ENCODE data around the gene BMERB1. TPM values are rescaled to one million over a fixed set of nuclear protein-coding genes. Genes with fewer than 3 reads are reported as not detected.
"Not testable (repeated sequence)": the region's sequence is repeated elsewhere in the genome, so short reads cannot be mapped to it uniquely, and the experiment has no call there.

The BMERB1 gene
- total and polyA plus RNA-seq, 10 donors = 5.6 to 36.5 (median 19.0) TPM

DNA sequence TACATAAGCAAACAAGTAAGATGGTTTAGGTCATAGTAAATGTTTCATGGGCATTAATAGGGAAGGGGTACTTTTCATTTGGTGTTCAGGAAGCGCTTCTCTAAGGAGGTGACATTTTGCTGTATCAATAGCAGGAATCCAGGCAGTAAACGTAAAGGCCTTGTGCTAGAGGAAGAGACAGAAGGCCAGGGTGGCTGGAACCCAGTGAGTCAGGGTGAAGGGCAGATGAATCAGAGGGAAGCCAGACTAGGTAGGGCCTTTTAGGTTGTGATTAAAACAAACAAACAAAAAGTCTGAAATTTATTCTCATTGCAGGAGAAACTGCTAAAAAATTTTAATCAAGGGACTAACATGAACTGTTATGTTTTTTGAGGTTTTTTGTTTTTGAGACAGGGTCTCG is 6.5 kb downstream of the BMERB1 start:
- Histone ChIP-seq H3K27me3 (replicated peaks in 1 of 7) (peaks cover 0 to 5% (median 0%) of the 10 kb centered on the region in 7 donors), H3K4me3 (no peak overlapping the region), H3K9me3 (peaks cover 0 to 9% (median 7%) of the 10 kb centered on the region in 8 donors), H3K27ac (peak overlapping the region in 2 of 8 donors; percentile 22 to 40), H3K4me1 (peaks cover 0 to 6% (median under 1%) of the 10 kb centered on the region in 6 donors), H3K36me3 (no peaks in the 10 kb centered on the region)
- intact Hi-C loops (cut with DNase I; ENCODE audit: low total_unique reads) = no loop called here
- DNase-seq = no peak
- WGBS, 5 donors = 79 to 84% (median 82%) methylated on average over 3 of the region's 3 CpGs
- TF ChIP-seq POLR2A (IDR thresholded peaks at IDR 0.05) = no peak
- peak in 1 of 3 donors; percentile 21 for TF ChIP-seq POLR2AphosphoS5 (IDR thresholded peaks at IDR 0.05)
- TF ChIP-seq, protein P1, sequence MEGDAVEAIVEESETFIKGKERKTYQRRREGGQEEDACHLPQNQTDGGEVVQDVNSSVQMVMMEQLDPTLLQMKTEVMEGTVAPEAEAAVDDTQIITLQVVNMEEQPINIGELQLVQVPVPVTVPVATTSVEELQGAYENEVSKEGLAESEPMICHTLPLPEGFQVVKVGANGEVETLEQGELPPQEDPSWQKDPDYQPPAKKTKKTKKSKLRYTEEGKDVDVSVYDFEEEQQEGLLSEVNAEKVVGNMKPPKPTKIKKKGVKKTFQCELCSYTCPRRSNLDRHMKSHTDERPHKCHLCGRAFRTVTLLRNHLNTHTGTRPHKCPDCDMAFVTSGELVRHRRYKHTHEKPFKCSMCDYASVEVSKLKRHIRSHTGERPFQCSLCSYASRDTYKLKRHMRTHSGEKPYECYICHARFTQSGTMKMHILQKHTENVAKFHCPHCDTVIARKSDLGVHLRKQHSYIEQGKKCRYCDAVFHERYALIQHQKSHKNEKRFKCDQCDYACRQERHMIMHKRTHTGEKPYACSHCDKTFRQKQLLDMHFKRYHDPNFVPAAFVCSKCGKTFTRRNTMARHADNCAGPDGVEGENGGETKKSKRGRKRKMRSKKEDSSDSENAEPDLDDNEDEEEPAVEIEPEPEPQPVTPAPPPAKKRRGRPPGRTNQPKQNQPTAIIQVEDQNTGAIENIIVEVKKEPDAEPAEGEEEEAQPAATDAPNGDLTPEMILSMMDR (IDR thresholded peaks at IDR 0.05 in 8 of 11, conservative IDR thresholded peaks at IDR 0.05 in 3 of 11) = no peak

DNA sequence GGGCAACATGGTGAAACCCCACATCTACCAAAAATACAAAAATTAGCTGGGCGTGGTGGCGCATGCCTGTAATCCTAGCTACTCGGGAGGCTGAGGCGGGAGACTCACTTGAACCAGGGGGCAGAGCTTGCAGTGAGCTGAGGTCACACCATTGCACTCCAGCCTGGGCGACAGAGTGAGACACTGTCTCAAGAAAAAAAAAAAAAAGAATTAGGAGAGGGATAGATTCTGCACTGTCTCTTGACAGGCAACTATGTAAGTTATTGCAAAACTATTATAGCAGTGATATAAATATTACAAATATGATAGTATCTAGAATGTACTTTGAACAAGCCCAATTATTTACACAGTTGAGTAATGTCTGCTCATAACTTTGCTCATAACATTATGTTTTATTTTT is 7.8 kb downstream of the BMERB1 start:
- H3K4me3 ChIP-seq; H3K36me3 ChIP-seq; H3K4me1 ChIP-seq; intact Hi-C loops (cut with DNase I; ENCODE audit: low total_unique reads); DNase-seq; H3K27me3 ChIP-seq (replicated peaks in 1 of 7); H3K27ac ChIP-seq: not testable (repeated sequence)
- peaks cover 0 to 11% (median 7%) of the 10 kb centered on the region in 8 donors for H3K9me3 ChIP-seq
- WGBS, 5 donors = 91 to 99% (median 96%) methylated on average over 5 of the region's 5 CpGs

DNA sequence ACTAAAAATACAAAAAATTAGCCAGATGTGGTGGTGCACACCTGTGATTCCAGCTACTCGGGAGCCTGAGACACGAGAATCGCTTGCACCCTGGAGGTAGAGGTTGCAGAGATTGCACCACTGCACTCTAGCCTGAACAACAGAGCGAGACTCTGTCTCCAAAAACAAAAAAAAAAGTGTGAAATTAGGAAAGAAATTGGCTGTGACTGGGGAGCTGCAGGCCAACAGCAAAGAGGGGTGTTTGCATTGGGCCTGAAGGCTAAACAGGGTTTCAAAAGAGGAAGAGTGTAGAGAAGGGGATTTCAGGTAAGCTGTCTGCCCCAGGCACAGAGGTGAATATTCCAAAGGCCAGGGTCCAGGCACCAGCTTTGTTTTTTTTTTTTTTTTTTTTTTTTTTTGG is 9.4 kb downstream of the BMERB1 start:
- no peaks in the 10 kb centered on the region for H3K27me3 ChIP-seq (replicated peaks in 1 of 7)
- intact Hi-C loops (cut with DNase I; ENCODE audit: low total_unique reads) = no loop called here
- no peak for TF ChIP-seq POLR2A (IDR thresholded peaks at IDR 0.05)
- TF ChIP-seq, protein P1 (IDR thresholded peaks at IDR 0.05 in 8 of 11, conservative IDR thresholded peaks at IDR 0.05 in 3 of 11) = no peak
- no peak for TF ChIP-seq POLR2AphosphoS5 (IDR thresholded peaks at IDR 0.05)
- H3K9me3 ChIP-seq = peaks cover 0 to 11% (median 7%) of the 10 kb centered on the region in 8 donors
- no peaks in the 10 kb centered on the region for H3K36me3 ChIP-seq
- H3K4me3 ChIP-seq = no peak overlapping the region
- H3K27ac ChIP-seq = no peak overlapping the region
- peaks cover 0 to 6% (median 0%) of the 10 kb centered on the region in 6 donors for H3K4me1 ChIP-seq
- no peak for DNase-seq
- 91 to 96% (median 92%) methylated on average over 4 of the region's 4 CpGs for WGBS, 5 donors

DNA sequence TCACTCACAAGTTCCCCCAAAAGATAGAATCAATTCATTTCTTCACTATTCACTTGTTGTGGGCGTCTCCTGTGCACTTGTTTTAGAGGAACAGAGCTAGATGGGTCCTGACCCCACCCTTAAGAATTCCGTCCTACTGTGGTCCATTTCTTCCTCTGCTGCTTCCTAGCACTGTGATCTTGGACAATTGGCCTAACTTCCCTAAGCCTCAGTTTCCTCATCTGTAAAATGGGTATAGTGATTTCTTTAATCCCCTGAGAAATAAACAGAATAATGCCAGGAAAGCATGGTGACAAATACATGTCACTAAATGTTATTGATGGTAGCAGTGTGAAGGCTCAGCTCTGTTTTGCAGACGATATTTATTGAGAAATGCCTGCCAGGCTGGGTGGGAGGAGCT is 9.9 kb downstream of the BMERB1 start:
- Histone ChIP-seq H3K4me3 (no peak overlapping the region), H3K36me3 (no peaks in the 10 kb centered on the region), H3K9me3 (peaks cover 0 to 11% (median 7%) of the 10 kb centered on the region in 8 donors), H3K27ac (no peak overlapping the region), H3K27me3 (replicated peaks in 1 of 7) (no peaks in the 10 kb centered on the region), H3K4me1 (peaks cover 0 to 6% (median 0%) of the 10 kb centered on the region in 6 donors)
- intact Hi-C loops (cut with DNase I; ENCODE audit: low total_unique reads) = no loop called here
- TF ChIP-seq POLR2A (IDR thresholded peaks at IDR 0.05) (no peak), POLR2AphosphoS5 (IDR thresholded peaks at IDR 0.05) (no peak)
- TF ChIP-seq, protein P1 (IDR thresholded peaks at IDR 0.05 in 8 of 11, conservative IDR thresholded peaks at IDR 0.05 in 3 of 11) = no peak
- WGBS, 5 donors = 83 to 91% (median 89%) methylated on average over 3 of the region's 3 CpGs
- no peak for DNase-seq

DNA sequence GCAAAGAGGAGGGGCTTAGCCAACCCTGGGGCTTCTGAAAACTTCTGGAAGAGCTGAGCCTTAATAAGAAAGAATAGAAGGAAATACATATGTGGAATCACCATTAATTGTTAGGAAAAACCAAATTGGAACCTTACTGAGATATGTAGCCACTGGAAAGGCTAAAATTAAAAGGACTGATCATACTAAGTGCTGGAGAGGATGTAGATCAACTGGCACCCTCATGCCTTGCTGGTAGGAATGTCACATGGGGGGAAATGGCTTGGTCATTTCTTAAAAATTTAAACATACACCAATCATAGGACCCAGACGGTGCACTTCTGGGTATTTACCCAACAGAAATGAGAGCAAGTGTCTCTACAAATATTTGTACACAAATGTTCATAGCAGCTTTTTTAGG is 11.1 kb downstream of the BMERB1 start:
- intact Hi-C loops (cut with DNase I; ENCODE audit: low total_unique reads) = no loop called here
- H3K4me3 ChIP-seq = no peak overlapping the region

More for the DNA sequence above, 11.1 kb downstream of the BMERB1 start:
- Histone ChIP-seq H3K27ac (no peak overlapping the region), H3K9me3 (peaks cover 0 to 11% (median 7%) of the 10 kb centered on the region in 8 donors), H3K36me3 (no peaks in the 10 kb centered on the region), H3K27me3 (replicated peaks in 1 of 7) (no peaks in the 10 kb centered on the region), H3K4me1 (peaks cover 0 to 6% (median 0%) of the 10 kb centered on the region in 6 donors)
- TF ChIP-seq, protein P1 (IDR thresholded peaks at IDR 0.05 in 8 of 11, conservative IDR thresholded peaks at IDR 0.05 in 3 of 11) = no peak
- no peak for TF ChIP-seq POLR2A (IDR thresholded peaks at IDR 0.05)
- TF ChIP-seq POLR2AphosphoS5 (IDR thresholded peaks at IDR 0.05) = no peak
- no peak for DNase-seq
- 91 to 100% (median 93%) methylated on average over 1 of the region's 1 CpG for WGBS, 5 donors
